SH-SY5Y (cell line): Measurements from ENCODE around the gene FBXL7.
A peak's percentile ranks its signal among the peaks of the same experiment; 100 is the strongest.

ENCODE experiments used
- GATA2 ChIP-seq: IDR thresholded peaks from 2 replicates; pipeline ENCODE4 v1.6.1; 2011; ENCODE audit warnings: mild to moderate bottlenecking, low read depth, low read length
- GATA3 ChIP-seq: IDR thresholded peaks from 2 replicates; pipeline ENCODE4 v1.6.1; 2011; ENCODE audit warnings: low read depth, mild to moderate bottlenecking, low read length, moderate library complexity

The FBXL7 gene

GRCh38 chr5:15573590-15573989 lies 73.6 kb downstream of the FBXL7 start:
- TF ChIP-seq GATA3 (no peak), GATA2 (no peak)

GRCh38 chr5:15574128-15574527 lies 74.1 kb downstream of the FBXL7 start:
- TF ChIP-seq GATA3: no peak
- no peak for TF ChIP-seq GATA2

GRCh38 chr5:15574806-15575325 lies 74.9 kb downstream of the FBXL7 start:
- TF ChIP-seq GATA3 (no peak), GATA2 (no peak)

DNA sequence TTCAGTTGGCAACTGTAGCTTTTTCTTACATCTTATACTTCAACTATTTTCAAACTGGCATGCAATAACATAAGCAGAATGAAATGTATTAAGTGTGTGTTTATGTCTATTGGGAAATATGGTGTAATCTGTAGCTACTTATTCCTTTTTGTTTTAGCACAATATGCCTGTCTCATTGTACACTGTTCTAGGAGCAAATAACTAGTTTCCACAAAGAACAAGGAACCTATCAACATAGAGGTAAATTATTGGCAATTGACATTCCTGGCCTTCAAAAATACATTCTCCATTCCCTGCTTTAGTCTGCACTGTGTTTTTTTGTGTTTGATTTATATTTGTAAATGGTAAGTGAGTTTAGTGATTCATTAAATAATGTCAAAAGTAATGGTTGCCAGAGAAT lies 75.7 kb downstream of the FBXL7 start:
- no peak for TF ChIP-seq GATA3
- TF ChIP-seq GATA2: no peak

- TF ChIP-seq GATA3: no peak
- TF ChIP-seq GATA2: peak; percentile 49; the same call in 1 of the 2 replicates
Observed at GRCh38 chr5:15577132-15577531, 77.2 kb downstream of the FBXL7 start.

- TF ChIP-seq GATA3 (no peak), GATA2 (no peak)
Observed at GRCh38 chr5:15577831-15578230, 77.9 kb downstream of the FBXL7 start.

DNA sequence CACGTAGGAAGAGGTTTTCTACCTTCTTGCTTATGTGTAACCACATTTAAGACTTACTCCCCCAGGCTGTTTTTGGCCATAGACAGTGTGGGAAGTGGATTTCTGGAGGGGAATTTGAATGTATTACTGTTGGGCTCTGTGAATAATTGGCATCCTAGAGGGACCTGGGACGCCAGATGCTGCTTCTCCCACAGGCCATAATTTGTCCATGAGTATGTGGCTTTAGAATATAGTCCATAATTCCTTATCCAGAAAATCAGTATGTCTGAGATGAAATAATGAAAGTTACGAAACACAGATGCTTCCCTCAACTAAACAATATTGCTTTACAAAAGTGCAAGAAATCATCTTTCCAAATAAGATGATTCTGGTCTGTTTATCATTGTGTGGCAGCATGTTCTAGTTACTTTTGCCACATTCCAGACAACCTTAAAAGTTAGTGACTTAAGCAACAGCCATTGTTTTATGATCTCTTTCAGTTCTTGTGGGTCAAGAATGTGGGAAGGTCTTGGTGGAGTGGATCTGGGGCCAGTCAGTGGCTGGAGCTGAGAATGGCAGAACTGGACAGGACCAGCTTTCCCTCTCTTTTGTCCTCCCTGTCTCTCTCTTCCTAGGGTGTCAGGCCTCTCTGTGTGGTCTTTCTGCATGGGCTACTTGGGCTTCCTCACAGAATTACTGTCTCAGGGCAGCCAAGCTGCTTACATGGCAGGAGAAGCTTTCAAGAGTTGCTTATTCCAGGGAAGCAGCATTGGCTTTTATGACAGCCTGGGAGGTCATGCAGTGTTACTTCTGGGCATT lies 79.4 kb downstream of the FBXL7 start:
- TF ChIP-seq GATA2 (peak; percentile 53), GATA3 (peak; percentile 70)

- TF ChIP-seq GATA3 (no peak), GATA2 (no peak)
Observed at GRCh38 chr5:15584528-15584927, 84.5 kb downstream of the FBXL7 start.

- TF ChIP-seq GATA3 (no peak), GATA2 (no peak)
Observed at GRCh38 chr5:15585128-15585527, 85.1 kb downstream of the FBXL7 start.

DNA sequence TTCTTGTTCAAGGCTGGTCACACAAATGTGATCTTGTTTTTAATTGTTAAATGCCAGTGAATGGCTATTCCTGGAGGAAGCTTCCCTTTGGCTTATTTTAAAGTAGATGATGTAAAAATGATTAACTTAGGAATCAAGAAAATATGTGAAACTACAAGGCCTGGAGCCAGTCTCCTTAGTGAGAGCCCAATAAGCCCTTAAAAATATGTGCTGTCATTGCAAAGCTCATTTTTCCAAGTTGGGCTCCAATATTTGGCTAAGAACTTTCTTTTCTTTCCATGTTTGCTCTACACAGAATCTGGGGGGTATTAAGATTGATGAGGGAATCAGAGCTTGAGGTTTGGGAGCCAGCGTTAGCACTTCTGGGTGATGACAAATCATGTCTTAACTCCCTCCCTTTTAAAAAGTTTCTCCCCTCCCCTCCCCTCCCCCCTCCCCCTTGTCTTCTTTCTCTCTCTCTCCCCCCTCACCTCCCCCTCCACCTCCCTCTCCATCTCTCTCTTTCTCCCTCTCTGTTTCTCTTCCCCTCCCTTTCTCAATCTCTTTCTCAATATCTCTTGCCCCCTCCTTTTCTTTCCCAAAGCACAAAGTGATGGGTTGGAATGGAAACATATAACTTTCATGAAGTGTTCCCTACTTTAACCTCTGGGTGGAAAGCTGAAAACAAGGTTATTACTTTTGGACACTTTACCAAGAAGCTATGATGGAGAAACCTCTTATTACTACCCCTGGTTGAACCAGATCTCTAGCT lies 86.0 kb downstream of the FBXL7 start:
- no peak for TF ChIP-seq GATA2
- no peak for TF ChIP-seq GATA3

DNA sequence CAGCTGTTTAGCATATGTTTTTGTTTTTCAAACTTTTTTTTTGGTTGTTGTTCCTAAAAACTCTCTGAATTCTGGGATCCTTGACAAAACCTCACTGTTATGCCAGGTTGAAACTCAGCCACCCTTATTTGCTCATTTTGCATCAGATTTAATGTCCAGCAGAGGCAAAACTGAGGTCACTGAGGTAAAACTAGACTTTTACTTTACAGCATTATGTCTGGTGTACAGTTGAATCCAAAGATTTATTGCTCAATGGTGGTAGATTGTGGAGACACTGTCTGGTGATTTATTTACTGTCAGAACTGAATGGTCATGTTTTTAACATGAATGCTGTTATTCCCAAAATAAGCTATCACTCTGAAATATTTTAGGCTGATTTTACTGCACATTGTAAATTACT lies 87.9 kb downstream of the FBXL7 start:
- TF ChIP-seq GATA3 (no peak), GATA2 (no peak)

- TF ChIP-seq GATA3: peak; percentile 75
- peak; percentile 75; the same call in 1 of the 2 replicates for TF ChIP-seq GATA2
Observed at GRCh38 chr5:15592728-15593127, 92.7 kb downstream of the FBXL7 start.

DNA sequence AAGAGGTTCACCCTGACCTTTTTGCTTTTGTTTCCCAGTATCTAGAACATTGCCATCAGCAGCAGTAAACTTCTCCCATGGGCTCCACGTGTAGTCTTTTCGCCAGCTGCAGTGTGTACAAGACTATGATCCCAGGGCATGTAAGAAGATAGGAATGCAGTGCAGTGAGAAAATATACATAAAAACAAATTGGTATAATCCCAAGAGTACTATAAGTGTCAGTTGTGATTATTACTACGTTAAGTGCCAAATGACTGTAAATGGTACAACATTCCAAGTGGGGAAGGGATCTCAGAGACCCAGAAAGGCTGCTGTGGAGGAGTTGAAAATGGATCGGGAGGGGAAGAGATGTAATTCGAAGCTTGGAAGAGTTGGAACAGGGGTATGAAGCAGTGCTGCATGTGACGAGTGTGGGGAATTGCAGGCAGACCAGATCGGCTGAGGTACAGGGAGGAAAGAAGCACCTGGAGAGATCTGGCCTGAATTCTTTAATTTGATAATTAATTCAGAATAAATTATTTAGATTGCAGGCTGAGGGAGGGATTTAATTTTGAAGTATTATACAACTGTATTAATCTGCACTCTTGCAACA lies 95.1 kb downstream of the FBXL7 start:
- TF ChIP-seq GATA3 (no peak), GATA2 (no peak)

GRCh38 chr5:15595929-15596328 lies 95.9 kb downstream of the FBXL7 start:
- TF ChIP-seq GATA3: no peak
- no peak for TF ChIP-seq GATA2
